ENCODE data around the gene DNAJA3. TPM values are rescaled to one million over a fixed set of nuclear protein-coding genes. Genes with fewer than 3 reads are reported as not detected.

The DNAJA3 gene
- total RNA-seq, 6 experiments from 2014 or later, result 36.4 to 110 (median 49.0) TPM

DNA sequence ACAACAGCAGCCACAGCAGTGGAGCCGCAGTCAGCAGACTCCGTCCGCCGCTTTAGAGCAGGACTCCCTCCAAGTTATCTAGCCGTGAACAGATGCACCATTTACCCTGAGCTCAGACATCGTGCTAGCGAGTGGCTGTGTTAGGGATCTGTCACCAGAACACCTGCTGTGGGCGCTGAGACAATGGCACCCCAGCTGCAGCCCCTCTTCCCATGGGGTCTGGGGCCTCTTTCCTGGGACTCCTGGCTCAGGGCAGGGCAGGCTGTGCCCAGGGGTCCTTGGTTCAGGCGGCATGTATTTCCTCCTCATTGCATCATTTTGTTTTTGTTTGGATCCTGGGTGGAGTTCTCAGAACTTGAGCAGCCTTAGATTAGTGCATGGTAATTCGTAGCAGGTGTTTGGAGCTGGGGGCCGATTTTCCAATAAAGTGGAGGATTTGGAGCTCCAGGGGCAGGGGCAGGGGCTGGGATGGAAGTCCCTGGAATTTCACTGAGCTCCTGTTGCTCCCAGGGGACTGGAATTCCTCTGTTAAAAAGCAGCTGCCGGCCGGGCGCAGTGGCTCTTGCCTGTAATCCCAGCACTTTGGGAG is 25.4 kb downstream of the DNAJA3 start:
- WGBS (ENCODE audit: insufficient coverage, low coverage, low lambda C conversion rate, missing lambda C conversion rate), result 91% methylated on average over 9 of the region's 14 CpGs
- no peak overlapping the region for H3K27ac ChIP-seq
- intact Hi-C loops (cut with DNase I), result no loop called here
- ATAC-seq (no peak), DNase-seq (no peak)
- TF ChIP-seq, protein P1, sequence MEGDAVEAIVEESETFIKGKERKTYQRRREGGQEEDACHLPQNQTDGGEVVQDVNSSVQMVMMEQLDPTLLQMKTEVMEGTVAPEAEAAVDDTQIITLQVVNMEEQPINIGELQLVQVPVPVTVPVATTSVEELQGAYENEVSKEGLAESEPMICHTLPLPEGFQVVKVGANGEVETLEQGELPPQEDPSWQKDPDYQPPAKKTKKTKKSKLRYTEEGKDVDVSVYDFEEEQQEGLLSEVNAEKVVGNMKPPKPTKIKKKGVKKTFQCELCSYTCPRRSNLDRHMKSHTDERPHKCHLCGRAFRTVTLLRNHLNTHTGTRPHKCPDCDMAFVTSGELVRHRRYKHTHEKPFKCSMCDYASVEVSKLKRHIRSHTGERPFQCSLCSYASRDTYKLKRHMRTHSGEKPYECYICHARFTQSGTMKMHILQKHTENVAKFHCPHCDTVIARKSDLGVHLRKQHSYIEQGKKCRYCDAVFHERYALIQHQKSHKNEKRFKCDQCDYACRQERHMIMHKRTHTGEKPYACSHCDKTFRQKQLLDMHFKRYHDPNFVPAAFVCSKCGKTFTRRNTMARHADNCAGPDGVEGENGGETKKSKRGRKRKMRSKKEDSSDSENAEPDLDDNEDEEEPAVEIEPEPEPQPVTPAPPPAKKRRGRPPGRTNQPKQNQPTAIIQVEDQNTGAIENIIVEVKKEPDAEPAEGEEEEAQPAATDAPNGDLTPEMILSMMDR (IDR thresholded peaks at IDR 0.05), result no peak
- TF ChIP-seq POLR2A (IDR thresholded peaks at IDR 0.05), result no peak
- H3K27me3 ChIP-seq, result no peaks in the 10 kb centered on the region
- H3K4me3 ChIP-seq, result no peak overlapping the region
- no peaks in the 10 kb centered on the region for H3K4me1 ChIP-seq
- H3K9me3 ChIP-seq, result no peaks in the 10 kb centered on the region
- H3K36me3 ChIP-seq, result peaks cover 0 to 86% (median 45%) of the 10 kb centered on the region in 4 donors

DNA sequence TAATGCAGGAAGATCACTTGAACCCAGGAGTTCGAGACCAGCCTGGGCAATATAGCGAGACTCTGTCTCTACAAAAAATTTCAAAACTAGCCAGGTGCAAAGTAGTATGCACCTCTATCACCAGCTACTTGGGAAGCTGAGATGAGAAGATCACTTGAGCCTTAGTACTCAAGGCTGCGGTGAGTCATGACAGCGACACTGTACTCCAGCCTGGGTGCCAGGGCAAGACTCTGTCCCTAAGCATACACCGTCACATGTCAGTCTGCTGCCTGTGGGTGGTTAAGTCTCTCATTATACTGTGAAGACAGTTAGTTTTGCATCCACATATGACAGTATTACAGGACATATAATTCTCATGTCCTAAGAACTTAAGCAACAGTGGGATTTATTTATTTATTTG is 27.0 kb downstream of the DNAJA3 start:
- no peak overlapping the region for H3K4me3 ChIP-seq
- DNase-seq (no peak), ATAC-seq (no peak)
- H3K27ac ChIP-seq, result no peak overlapping the region
- peaks cover 0 to 86% (median 40%) of the 10 kb centered on the region in 4 donors for H3K36me3 ChIP-seq
- H3K27me3 ChIP-seq, result no peaks in the 10 kb centered on the region
- intact Hi-C loops (cut with DNase I), result no loop called here
- no peaks in the 10 kb centered on the region for H3K4me1 ChIP-seq
- H3K9me3 ChIP-seq, result no peaks in the 10 kb centered on the region
- no peak for TF ChIP-seq POLR2A (IDR thresholded peaks at IDR 0.05)
- TF ChIP-seq, protein P1 (IDR thresholded peaks at IDR 0.05), result no peak
- 100% methylated on average over 2 of the region's 5 CpGs for WGBS (ENCODE audit: insufficient coverage, low coverage, low lambda C conversion rate, missing lambda C conversion rate)

DNA sequence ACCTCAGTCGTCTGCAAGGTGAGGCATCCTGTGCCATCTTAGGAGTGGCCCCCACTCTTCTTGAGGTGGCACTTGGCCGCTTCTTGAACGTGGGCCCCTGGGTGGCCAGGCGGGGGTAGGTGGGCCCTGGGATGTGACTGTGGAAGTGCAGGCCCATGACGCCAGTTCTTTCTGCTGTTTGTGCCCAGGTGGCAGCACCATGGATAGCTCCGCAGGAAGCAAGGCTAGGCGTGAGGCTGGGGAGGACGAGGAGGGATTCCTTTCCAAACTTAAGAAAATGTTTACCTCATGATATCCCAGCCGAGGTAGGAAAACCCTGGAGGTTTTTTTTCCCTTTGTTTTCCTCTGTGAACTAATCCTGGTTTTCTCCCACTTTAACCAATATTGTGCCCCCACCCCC is 29.0 kb downstream of the DNAJA3 start:
- intact Hi-C loops (cut with DNase I), result no loop called here
- ATAC-seq, result no peak
- H3K27ac ChIP-seq, result no peak overlapping the region
- H3K4me3 ChIP-seq, result no peak overlapping the region
- H3K27me3 ChIP-seq, result no peaks in the 10 kb centered on the region
- H3K36me3 ChIP-seq, result peaks cover 0 to 74% (median 27%) of the 10 kb centered on the region in 4 donors
- TF ChIP-seq POLR2A (IDR thresholded peaks at IDR 0.05), result no peak
- TF ChIP-seq, protein P1 (IDR thresholded peaks at IDR 0.05), result no peak
- no peak for DNase-seq
- H3K4me1 ChIP-seq, result peaks cover 2 to 18% (median 7%) of the 10 kb centered on the region in 4 donors
- H3K9me3 ChIP-seq, result no peaks in the 10 kb centered on the region
- 85% methylated on average over 8 of the region's 9 CpGs for WGBS (ENCODE audit: insufficient coverage, low coverage, low lambda C conversion rate, missing lambda C conversion rate)

DNA sequence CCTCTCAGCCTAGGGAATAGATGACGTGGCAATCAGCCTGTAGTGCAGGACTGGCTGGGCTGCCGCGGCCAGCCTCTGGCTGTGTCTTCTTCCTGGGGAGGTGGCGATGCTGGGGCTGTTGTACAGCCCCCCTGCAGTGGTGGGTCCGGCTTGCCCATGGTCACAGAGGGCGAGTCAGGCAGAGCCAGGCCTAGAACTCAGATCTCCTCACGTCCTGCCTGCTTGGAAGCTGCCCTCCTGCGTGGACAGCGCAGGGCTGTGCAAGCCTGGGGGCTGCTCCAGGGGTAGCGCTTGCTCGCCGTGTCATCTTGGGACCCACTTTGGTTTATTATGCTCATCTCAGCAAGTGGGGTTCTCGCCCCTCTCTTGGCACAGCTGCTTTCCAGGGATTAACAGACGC is 29.4 kb downstream of the DNAJA3 start:
- no peak overlapping the region for H3K27ac ChIP-seq
- TF ChIP-seq, protein P1 (IDR thresholded peaks at IDR 0.05), result no peak
- TF ChIP-seq POLR2A (IDR thresholded peaks at IDR 0.05), result no peak
- no peak for DNase-seq

More for the DNA sequence above, 29.4 kb downstream of the DNAJA3 start:
- 85% methylated on average over 3 of the region's 14 CpGs for WGBS (ENCODE audit: insufficient coverage, low coverage, low lambda C conversion rate, missing lambda C conversion rate)
- Histone ChIP-seq H3K9me3 (no peaks in the 10 kb centered on the region), H3K36me3 (peaks cover 0 to 70% (median 23%) of the 10 kb centered on the region in 4 donors), H3K27me3 (no peaks in the 10 kb centered on the region), H3K4me1 (peaks cover 2 to 22% (median 8%) of the 10 kb centered on the region in 4 donors), H3K4me3 (no peak overlapping the region)
- ATAC-seq, result no peak
- intact Hi-C loops (cut with DNase I), result no loop called here

Measured in right lobe of liver (tissue), 6 donors.